Heart left ventricle (tissue), 16 donors: Measurements from ENCODE around the gene HIBADH. TPM values are rescaled to one million over a fixed set of nuclear protein-coding genes. Genes with fewer than 3 reads are reported as not detected.

ENCODE experiments used
- ATAC-seq, 4 donors: fragments of 200-7000 bp; cut with Tn5 transposase; one replicate each; pipeline ENCODE4 v1.9.1; 2020 to 2022; ENCODE audit warnings: moderate library complexity in 4 of 4, mild to moderate bottlenecking in 3 of 4, moderate number of reproducible peaks in 1 of 4
- DNase-seq, 5 donors: peaks; one replicate each; pipeline ENCODE4 v3.0.0-alpha.2; 2020
- H3K27ac ChIP-seq, 12 donors: fragments of 200-600 bp; sonication (generic) in 4 of 12; one replicate each; pipeline versions ENCODE4 v1.5.0 to v1.8.0; 2016 to 2022; ENCODE audit warnings: mild to moderate bottlenecking in 2 of 12
- H3K27me3 ChIP-seq, 9 donors: fragments of 200-600 bp; sonication (generic) in 2 of 9; one replicate each; pipeline versions ENCODE4 v1.5.1 to v1.8.0; 2016 to 2022; ENCODE audit warnings: mild to moderate bottlenecking in 3 of 9
- H3K36me3 ChIP-seq, 9 donors: fragments of 200-600 bp; sonication (generic) in 2 of 9; one replicate each; pipeline versions ENCODE4 v1.5.0 to v1.8.0; 2018 to 2022; ENCODE audit warnings: mild to moderate bottlenecking in 2 of 9
- H3K4me1 ChIP-seq, 12 donors: fragments of 200-600 bp; sonication (generic) in 4 of 12; one replicate each; pipeline versions ENCODE4 v1.5.0 to v1.8.0; 2016 to 2022; ENCODE audit warnings: mild to moderate bottlenecking in 3 of 12
- H3K4me3 ChIP-seq, 12 donors: fragments of 200-600 bp; sonication (generic) in 4 of 12; one replicate each; pipeline versions ENCODE4 v1.5.0 to v1.8.0; 2017 to 2022; ENCODE audit warnings: mild to moderate bottlenecking in 9 of 12, moderate library complexity in 4 of 12
- H3K9me3 ChIP-seq, 12 donors: fragments of 200-600 bp; sonication (generic) in 4 of 12; one replicate each; pipeline versions ENCODE4 v1.5.0 to v1.8.0; 2016 to 2022; ENCODE audit warnings: mild to moderate bottlenecking in 1 of 12
- CTCF ChIP-seq, 12 donors: fragments of 200-600 bp; sonication (generic) in 4 of 12; IDR thresholded peaks; one replicate each; pipeline versions ENCODE4 v1.5.0 to v1.8.0; 2018 to 2022; ENCODE audit warnings: antibody characterized with exemption in 12 of 12, mild to moderate bottlenecking in 5 of 12
- POLR2A ChIP-seq, 2 donors: fragments of 450-650 bp; IDR thresholded peaks; one replicate each; pipeline ENCODE4 v1.6.1; 2017; ENCODE audit warnings: antibody characterized with exemption in 2 of 2, mild to moderate bottlenecking in 2 of 2, moderate library complexity in 2 of 2
- WGBS, 4 donors: extraction: QIAGEN DNeasy Blood & Tissue Kit in 2 of 4; methylation state at CpG; one replicate each; pipeline versions ENCODE4 v1.1.5 to v1.1.7; 2013 to 2018; 5-methylcytosine and 5-hydroxymethylcytosine counted together
- intact Hi-C, 10 donors: fragments of 100-400 bp; cut with DNase I; formaldehyde crosslinking; loops; one replicate each; pipeline versions ENCODE4 v1.11.1 to v1.14.2; 2022
- polyA plus RNA-seq, 2 donors: library from polyadenylated mRNA; stranded (reverse); fragments of 200-250 nt; gene quantifications; one replicate each; pipeline ENCODE4 v1.2.3, GENCODE V29; 2013
- total RNA-seq, 9 donors: library from RNA; depleted of rRNA in 2 of 9; stranded (reverse); fragments of >200 nt in 2 of 9; fragmentation: NEBNext Ultra II Directional in 3 of 9; extraction: Animal tissue kit (Norgen Biotek cat#: 25700) in 3 of 9; gene quantifications; one replicate each; pipeline versions ENCODE4 v1.1.0 to v1.2.4, GENCODE V29; 2016 to 2023
- donor health status: ischemic (EF 13 %, LVEDD 7.1; RV severe dilation, severe dysfunction).
- donor health status: healthy with polysubstance abuse.
- donor health status: DM: no; HTN: yes; CAD: no.
- donor health status: DM: no; HTN: no; CAD: no.
- donor health status: ischemic (EF 25% LVEDD 6.9; RV normal size, moderate dysfunction).
- donor health status: ischemic (EF 25% LVEDD 5.7; RV mildly dilated, moderate dysfunction).
- donor health status: healthy.
- donor health status: DM: yes; HTN: yes; CAD: no.
- donor health status: ischemic (EF 35%, LVEDD 5.7; RV mildly dilated, moderate dysfunction).
- donor health status: nonischemic (EF 11% LVEDD 7.7; RV severe dilation, severe dysfunction).
- donor health status: DM: yes; HTN: yes; CAD: no.
- donor health status: PGD.
- donor health status: ischemic (EF 29% LVEDD 5.4; RV normal size, mild dysfunction).
- donor health status: nonischemic (EF 23%, LVEDD 6.1; RV moderate dilation, normal function).

HIBADH gene
- total and polyA plus RNA-seq, 11 donors: 34.4 to 107 (median 69.3) TPM

DNA sequence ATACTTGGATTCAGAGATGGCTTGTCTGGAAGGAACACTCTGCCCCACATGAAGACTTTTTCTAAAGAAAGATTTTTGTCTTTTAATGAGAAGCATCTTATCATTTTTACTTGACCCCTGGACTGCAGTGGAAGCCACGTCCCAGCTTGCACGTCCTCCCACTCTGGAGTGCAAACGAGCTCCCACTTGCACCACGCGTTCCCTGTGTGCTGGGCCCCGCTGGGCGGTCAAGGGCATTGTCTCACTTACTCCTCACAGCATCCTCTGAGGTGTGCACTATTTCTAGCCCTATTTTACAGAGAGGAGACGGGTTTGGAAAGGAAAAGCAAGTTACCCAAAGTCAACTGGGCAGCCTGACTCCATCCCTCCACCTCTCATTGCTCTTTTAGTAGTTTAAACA lies 175.2 kb downstream of the HIBADH start:
- DNase-seq (no peak), ATAC-seq (no peak)
- Histone ChIP-seq H3K4me1 (no peaks in the 10 kb centered on the region), H3K27ac (no peak overlapping the region), H3K9me3 (peaks cover 0 to 8% (median 0%) of the 10 kb centered on the region in 12 donors), H3K4me3 (no peak overlapping the region), H3K36me3 (no peaks in the 10 kb centered on the region), H3K27me3 (peaks cover 0 to 5% (median 0%) of the 10 kb centered on the region in 9 donors)
- WGBS, 4 donors: 70 to 83% (median 78%) methylated on average over 8 of the region's 8 CpGs
- intact Hi-C loops: no loop called here
- TF ChIP-seq CTCF (IDR thresholded peaks at IDR 0.05) (no peak), POLR2A (IDR thresholded peaks at IDR 0.05) (no peak)

- Histone ChIP-seq H3K27me3 (peaks cover 0 to 3% (median 0%) of the 10 kb centered on the region in 9 donors), H3K9me3 (no peaks in the 10 kb centered on the region), H3K36me3 (no peaks in the 10 kb centered on the region), H3K4me1 (no peaks in the 10 kb centered on the region), H3K27ac (no peak overlapping the region), H3K4me3 (no peak overlapping the region)
- ATAC-seq (no peak), DNase-seq (no peak)
- no peak for TF ChIP-seq CTCF (IDR thresholded peaks at IDR 0.05)
- TF ChIP-seq POLR2A (IDR thresholded peaks at IDR 0.05): no peak
- WGBS, 4 donors: 73 to 89% (median 82%) methylated on average over 2 of the region's 2 CpGs
- intact Hi-C loops: no loop called here
Observed at GRCh38 chr7:27484451-27484850, 178.2 kb downstream of the HIBADH start.

DNA sequence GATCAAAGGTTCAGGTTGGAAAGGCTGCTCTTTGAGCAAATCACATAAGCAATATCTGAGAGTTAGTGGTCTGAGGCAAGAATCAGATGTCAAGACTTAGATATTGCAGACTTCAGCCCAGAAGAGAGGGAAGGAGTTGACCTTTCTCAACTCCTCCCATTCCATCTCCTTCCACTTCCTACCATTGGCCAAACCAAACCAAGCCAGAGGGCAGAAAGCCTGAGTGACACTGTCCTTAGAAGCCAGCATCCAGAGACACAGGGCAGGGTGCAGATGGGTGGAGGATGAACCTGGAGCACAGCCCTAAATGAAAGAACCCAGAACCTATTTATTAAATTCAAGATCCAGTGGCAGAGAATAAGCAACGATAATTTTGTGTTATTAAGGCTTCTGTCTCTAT lies 180.5 kb downstream of the HIBADH start:
- Histone ChIP-seq H3K36me3 (no peaks in the 10 kb centered on the region), H3K9me3 (no peaks in the 10 kb centered on the region), H3K27me3 (peaks cover 0 to 3% (median 0%) of the 10 kb centered on the region in 9 donors), H3K4me3 (no peak overlapping the region), H3K27ac (no peak overlapping the region), H3K4me1 (no peaks in the 10 kb centered on the region)
- no peak for ATAC-seq
- 84 to 90% (median 89%) methylated on average over 1 of the region's 1 CpG for WGBS, 4 donors
- DNase-seq: no peak
- intact Hi-C loops: no loop called here
- no peak for TF ChIP-seq CTCF (IDR thresholded peaks at IDR 0.05)
- TF ChIP-seq POLR2A (IDR thresholded peaks at IDR 0.05): no peak

DNA sequence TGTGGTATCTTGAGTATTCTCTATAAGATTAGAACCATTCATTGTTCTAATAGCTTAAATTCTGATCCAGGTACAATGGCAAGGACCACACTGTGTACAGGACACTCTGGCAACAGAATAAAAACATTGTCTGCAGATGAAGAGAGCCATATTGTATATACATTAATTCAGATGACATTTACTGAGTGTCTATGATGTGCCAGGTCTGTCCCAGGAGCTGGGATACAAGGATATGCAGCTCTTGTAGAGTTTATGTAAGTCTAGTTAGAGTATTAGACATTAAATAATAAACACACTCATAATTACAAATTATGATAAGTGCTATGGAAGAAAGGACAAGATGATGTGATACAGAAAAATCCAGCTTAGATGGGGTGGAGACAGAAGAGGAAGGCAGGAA lies 184.1 kb downstream of the HIBADH start:
- TF ChIP-seq POLR2A (IDR thresholded peaks at IDR 0.05) (no peak), CTCF (IDR thresholded peaks at IDR 0.05) (no peak)
- intact Hi-C loops: no loop called here
- no peaks in the 10 kb centered on the region for H3K36me3 ChIP-seq

More for the DNA sequence above, 184.1 kb downstream of the HIBADH start:
- H3K27me3 ChIP-seq: no peaks in the 10 kb centered on the region
- H3K27ac ChIP-seq: no peak overlapping the region
- H3K9me3 ChIP-seq: no peaks in the 10 kb centered on the region
- H3K4me1 ChIP-seq: no peaks in the 10 kb centered on the region
- DNase-seq: no peak
- no peak for ATAC-seq
- no peak overlapping the region for H3K4me3 ChIP-seq
